SK-N-SH (cell line): ENCODE data around the gene THSD4. TPM values are rescaled to one million over a fixed set of nuclear protein-coding genes. Genes with fewer than 3 reads are reported as not detected.

Experiments
- CTCF ChIA-PET: fragments of 300-600, 350-600 bp; formaldehyde crosslinking; extraction: SDS; loops from one replicate; lab custom pipeline; 2021; lab: Yijun Ruan, JAX
- POLR2A ChIA-PET: fragments of 350-600 bp; sonication (Branson Sonifier 250); formaldehyde crosslinking; extraction: SDS; loops from one replicate; lab custom pipeline; 2020; ENCODE audit warnings: antibody characterized with exemption, inconsistent platforms; lab: Yijun Ruan, JAX
- DNase-seq: peaks from one replicate; pipeline ENCODE4 v3.0.0; 2012
- H2AFZ ChIP-seq: fragments of 200-600 bp; sonication (generic); 2 replicates; pipeline ENCODE4 v1.8.1; 2016; ENCODE audit warnings: antibody characterized with exemption, mild to moderate bottlenecking, low read depth
- H3F3A ChIP-seq: fragments of 200-600 bp; sonication (generic); replicated peaks from 2 replicates; pipeline ENCODE3; 2016; ENCODE audit warnings: antibody characterized with exemption, mild to moderate bottlenecking; ENCODE audit not compliant: insufficient read depth
- H3K27ac ChIP-seq, 2 experiments: fragments of 200-500 bp in 1 of 2; fragments of 200-600 bp in 1 of 2; sonication (Bioruptor generic) in 1 of 2; sonication (generic), shearing (Covaris generic) in 1 of 2; 2 replicates each; pipeline versions ENCODE4 v1.5.1 to v1.6.1; 2014 to 2016; ENCODE audit warnings: low read depth in 2 of 2, inconsistent platforms in 1 of 2, low read length in 1 of 2, mild to moderate bottlenecking in 1 of 2, mixed read lengths in 1 of 2
- H3K27me3 ChIP-seq: fragments of 200-600 bp; sonication (generic), shearing (Covaris generic); 2 replicates; pipeline ENCODE4 v1.6.1; 2016; ENCODE audit warnings: mixed run types; ENCODE audit not compliant: insufficient read depth
- H3K36me3 ChIP-seq, 2 experiments: fragments of 200-500 bp in 1 of 2; fragments of 200-600 bp in 1 of 2; sonication (Bioruptor generic) in 1 of 2; sonication (generic) in 1 of 2; replicated peaks in 1 of 2; 2 replicates each; pipeline versions ENCODE3 to v1.5.1; 2014 to 2016; ENCODE audit warnings: low read length in 1 of 2, mild to moderate bottlenecking in 1 of 2; ENCODE audit not compliant: insufficient read depth in 2 of 2, control insufficient read depth in 1 of 2
- H3K4me1 ChIP-seq, 2 experiments: fragments of 200-500 bp in 1 of 2; fragments of 200-600 bp in 1 of 2; sonication (Bioruptor generic) in 1 of 2; sonication (generic), shearing (Covaris generic) in 1 of 2; 2 replicates each; pipeline versions ENCODE4 v1.5.1 to v1.6.1; 2014 to 2016; ENCODE audit warnings: low read depth in 1 of 2, low read length in 1 of 2, mixed run types in 1 of 2; ENCODE audit not compliant: insufficient read depth in 2 of 2, control insufficient read depth in 1 of 2
- H3K4me2 ChIP-seq: fragments of 200-600 bp; sonication (generic), shearing (Covaris generic); 2 replicates; pipeline ENCODE4 v1.6.1; 2017; ENCODE audit warnings: mixed run types
- H3K4me3 ChIP-seq, 2 experiments: fragments of 200-500 bp in 1 of 2; fragments of 200-600 bp in 1 of 2; sonication (Bioruptor generic) in 1 of 2; sonication (generic), shearing (Covaris generic) in 1 of 2; 2 replicates each; pipeline versions ENCODE4 v1.5.1 to v1.8.1; 2014 to 2016; ENCODE audit warnings: low read depth in 2 of 2, inconsistent platforms in 1 of 2, low read length in 1 of 2, mild to moderate bottlenecking in 1 of 2, mixed read lengths in 1 of 2, moderate library complexity in 1 of 2
- H3K79me2 ChIP-seq: fragments of 200-600 bp; sonication (generic); 2 replicates; pipeline ENCODE4 v1.8.1; 2017; ENCODE audit warnings: mild to moderate bottlenecking; ENCODE audit not compliant: insufficient read depth
- H3K9ac ChIP-seq: fragments of 200-600 bp; sonication (generic); 2 replicates; pipeline ENCODE4 v1.6.1; 2017; ENCODE audit warnings: mixed run types
- H3K9me2 ChIP-seq: fragments of 200-600 bp; sonication (generic); 2 replicates; pipeline ENCODE4 v1.6.1; 2017; ENCODE audit warnings: mixed run types
- H3K9me3 ChIP-seq: fragments of 200-600 bp; sonication (generic); 2 replicates; pipeline ENCODE4 v1.6.1; 2017; ENCODE audit warnings: mixed run types, mild to moderate bottlenecking, moderate library complexity
- H4K20me1 ChIP-seq: fragments of 200-600 bp; sonication (generic); 2 replicates; pipeline ENCODE4 v1.6.1; 2017; ENCODE audit warnings: mild to moderate bottlenecking, mixed run types; ENCODE audit not compliant: insufficient read depth
- CHD2 ChIP-seq: fragments of 150-350 bp; IDR thresholded peaks from 2 replicates; pipeline ENCODE4 v1.6.1; 2018; ENCODE audit warnings: low read length; ENCODE audit not compliant: partially characterized antibody
- EP300 ChIP-seq, 2 experiments: IDR thresholded peaks; 2 replicates each; pipeline versions ENCODE4 v1.4.0 to v1.6.1; 2012; ENCODE audit warnings: borderline replicate concordance in 1 of 2, low read depth in 1 of 2, low read length in 1 of 2
- FOSL2 ChIP-seq: IDR thresholded peaks from 2 replicates; pipeline ENCODE4 v1.4.0; 2012; ENCODE audit warnings: low read depth, mild to moderate bottlenecking, moderate library complexity, borderline replicate concordance
- FOXJ3 ChIP-seq: sonication (generic); formaldehyde crosslinking; IDR thresholded peaks from 2 replicates; pipeline ENCODE4 v1.5.1; 2020; ENCODE audit warnings: mild to moderate bottlenecking, missing genetic modification reagents
- GATA2 ChIP-seq: sonication (generic); formaldehyde crosslinking; IDR thresholded peaks from 2 replicates; pipeline ENCODE4 v1.5.0; 2020; ENCODE audit warnings: mild to moderate bottlenecking, missing genetic modification reagents
- MXI1 ChIP-seq: IDR thresholded peaks from 2 replicates; pipeline ENCODE4 v1.6.1; 2012; ENCODE audit warnings: mild to moderate bottlenecking, low read depth, low read length, improper control_type of control experiment
- NRF1 ChIP-seq: IDR thresholded peaks from 2 replicates; pipeline ENCODE4 v1.6.1; 2012; ENCODE audit warnings: low read depth, mild to moderate bottlenecking, low read length
- PBX3 ChIP-seq: IDR thresholded peaks from 2 replicates; pipeline ENCODE4; 2012
- REST ChIP-seq: IDR thresholded peaks from 2 replicates; pipeline ENCODE4 v1.6.1; 2012; ENCODE audit warnings: mild to moderate bottlenecking, low read depth, low read length, moderate library complexity
- RFX5 ChIP-seq: IDR thresholded peaks from 2 replicates; pipeline ENCODE4 v1.6.1; 2012; ENCODE audit warnings: mild to moderate bottlenecking, improper control_type of control experiment, low read length
- RXRA ChIP-seq: IDR thresholded peaks from 2 replicates; pipeline ENCODE4 v1.4.0; 2012; ENCODE audit warnings: low read depth, mild to moderate bottlenecking, borderline replicate concordance
- TAF1 ChIP-seq: IDR thresholded peaks from 2 replicates; pipeline ENCODE4 v1.6.1; 2012; ENCODE audit warnings: low read depth, mild to moderate bottlenecking, low read length, moderate library complexity, borderline replicate concordance
- USF2 ChIP-seq: fragments of 150-350 bp; IDR thresholded peaks from 2 replicates; pipeline ENCODE4 v1.6.1; 2017; ENCODE audit warnings: antibody characterized with exemption, low read length, low read depth, borderline replicate concordance
- WGBS: methylation state at CpG from one replicate; pipeline ENCODE4 v1.1.6; 2017; ENCODE audit warnings: low lambda C conversion rate; 5-methylcytosine and 5-hydroxymethylcytosine counted together
- polyA plus RNA-seq, 3 experiments: library from polyadenylated mRNA; depleted of rRNA; stranded (reverse); fragments of >200 nt; gene quantifications; 2 replicates each; pipeline ENCODE4 v1.2.3, GENCODE V29; 2012

The THSD4 gene
- polyA plus RNA-seq, 1 of the 3 experiments (the other 2 are of a cell fraction): 79.1 TPM

- ChIA-PET CTCF (interaction anchor here (0.7 kb wide), 1 partner anchor 11 kb away, joined by 3 read pairs; no protein-coding TSS in a partner anchor), POLR2A (no interaction called here)
- Histone ChIP-seq H4K20me1 (no peaks in the 10 kb centered on the region), H3K27ac (no peak overlapping the region), H3K4me3 (no peak overlapping the region), H3K9me3 (no peaks in the 10 kb centered on the region), H3F3A (peaks cover 14% of the 10 kb centered on the region), H2AFZ (no peak overlapping the region), H3K4me2 (no peak overlapping the region), H3K4me1 (peaks cover 0 to 15% of the 10 kb centered on the region in 2 experiments; a peak in 2 of 4 replicates), H3K36me3 (peaks cover 4 to 16% of the 10 kb centered on the region in 2 experiments), H3K9ac (no peak overlapping the region), H3K27me3 (no peaks in the 10 kb centered on the region), H3K9me2 (no peaks in the 10 kb centered on the region), H3K79me2 (peaks cover 12% of the 10 kb centered on the region; the same call in 1 of the 2 replicates)
- no peak for DNase-seq
- TF ChIP-seq NRF1 (no peak), FOSL2 (no peak), TAF1 (no peak), FOXJ3 (CRISPR knock-in tag) (no peak)
- WGBS: 91% methylated on average over 3 of the region's 4 CpGs
Measured at GRCh38 chr15:71154607-71155200, 39.4 kb downstream of the THSD4 start.

- TF ChIP-seq MXI1 (no peak), CHD2 (no peak), RXRA (no peak), PBX3 (no peak), USF2 (no peak), GATA2 (no peak), FOXJ3 (CRISPR knock-in tag) (no peak), EP300 (IDR thresholded peaks at IDR 0.05; ENCODE audit: borderline replicate concordance in 1 of 2, low read depth in 1 of 2, low read length in 1 of 2) (no peak), REST (no peak), RFX5 (no peak)
- 100% methylated on average over 2 of the region's 2 CpGs for WGBS
- Histone ChIP-seq H3K4me2 (no peak overlapping the region), H3F3A (peaks cover 11% of the 10 kb centered on the region), H3K27ac (no peak overlapping the region), H3K79me2 (peaks cover 18% of the 10 kb centered on the region), H3K4me3 (no peak overlapping the region), H4K20me1 (no peaks in the 10 kb centered on the region), H3K27me3 (no peaks in the 10 kb centered on the region), H2AFZ (no peak overlapping the region), H3K9me3 (no peaks in the 10 kb centered on the region), H3K9me2 (no peaks in the 10 kb centered on the region), H3K4me1 (peaks cover 0 to 7% of the 10 kb centered on the region in 2 experiments; a peak in 1 of 4 replicates), H3K36me3 (peaks cover 4 to 19% of the 10 kb centered on the region in 2 experiments), H3K9ac (no peak overlapping the region)
- ChIA-PET CTCF (interaction anchor here (0.6 kb wide), 1 partner anchor 11 kb away, joined by 3 read pairs; no protein-coding TSS in a partner anchor), POLR2A (no interaction called here)
- DNase-seq: no peak
Measured at GRCh38 chr15:71155534-71155933, 40.3 kb downstream of the THSD4 start.
